Keratinocyte (primary cell): ENCODE measurements around the gene PIR. TPM values are rescaled to one million over a fixed set of nuclear protein-coding genes. Genes with fewer than 3 reads are reported as not detected.

Source experiments
- DNase-seq: peaks from one replicate; pipeline ENCODE4 v3.0.0-alpha.2; 2011; ENCODE audit warnings: low read depth, missing footprints, low spot score
- FAIRE-seq: peaks from 2 replicates; lab custom pipeline; 2011; peaks lifted over from hg19 to GRCh38; lab: Jason Lieb, UNC
- H2AFZ ChIP-seq: 2 replicates; pipeline ENCODE4 v1.6.0; 2012; ENCODE audit warnings: low read length, control low read depth, inconsistent platforms; ENCODE audit not compliant: control insufficient read depth
- H3K27ac ChIP-seq: 2 replicates; pipeline ENCODE4 v1.5.1; 2011; ENCODE audit warnings: low read length; ENCODE audit not compliant: control insufficient read depth, insufficient read depth
- H3K27me3 ChIP-seq: 3 replicates; pipeline ENCODE4 v1.6.0; 2011; ENCODE audit warnings: low read length; ENCODE audit not compliant: control insufficient read depth, insufficient read depth; ENCODE audit errors: extremely low read depth
- H3K36me3 ChIP-seq, 2 experiments: 2 replicates in 1 of 2; 3 replicates in 1 of 2; pipeline ENCODE4 v1.5.1; 2011; ENCODE audit warnings: low read length in 2 of 2, mild to moderate bottlenecking in 1 of 2; ENCODE audit not compliant: control insufficient read depth in 2 of 2, insufficient read depth in 2 of 2; ENCODE audit errors: extremely low read depth in 1 of 2
- H3K4me1 ChIP-seq: 3 replicates; pipeline ENCODE4 v1.5.1; 2011; ENCODE audit warnings: low read length; ENCODE audit not compliant: control insufficient read depth, insufficient read depth; ENCODE audit errors: extremely low read depth
- H3K4me2 ChIP-seq: 3 replicates; pipeline ENCODE4 v1.6.0; 2011; ENCODE audit warnings: low read depth, low read length; ENCODE audit not compliant: control insufficient read depth, insufficient read depth; ENCODE audit errors: extremely low read depth
- H3K4me3 ChIP-seq, 3 experiments: fragments of 200-600 bp in 1 of 3; sonication (generic) in 1 of 3; 2 replicates in 2 of 3; 3 replicates in 1 of 3; pipeline ENCODE4 v1.5.1; 2011 to 2016; ENCODE audit warnings: low read length in 3 of 3, mild to moderate bottlenecking in 3 of 3, control low read depth in 2 of 3, inconsistent platforms in 1 of 3, low read depth in 1 of 3, mixed read lengths in 1 of 3, mixed run types in 1 of 3, moderate library complexity in 1 of 3; ENCODE audit not compliant: control insufficient read depth in 2 of 3, insufficient read depth in 2 of 3; ENCODE audit errors: extremely low read depth in 1 of 3
- H3K79me2 ChIP-seq: 2 replicates; pipeline ENCODE4 v1.6.0; 2012; ENCODE audit warnings: low read length; ENCODE audit not compliant: control insufficient read depth, insufficient read depth
- H3K9ac ChIP-seq: 3 replicates; pipeline ENCODE4 v1.6.0; 2011; ENCODE audit warnings: low read length; ENCODE audit not compliant: control insufficient read depth, insufficient read depth; ENCODE audit errors: extremely low read depth
- H3K9me1 ChIP-seq: 3 replicates; pipeline ENCODE4 v1.6.0; 2011; ENCODE audit warnings: low read length; ENCODE audit not compliant: control insufficient read depth, insufficient read depth; ENCODE audit errors: extremely low read depth
- H3K9me3 ChIP-seq: 2 replicates; pipeline ENCODE4 v1.5.1; 2012; ENCODE audit warnings: low read depth, low read length; ENCODE audit not compliant: control insufficient read depth
- H4K20me1 ChIP-seq: 3 replicates; pipeline ENCODE4 v1.6.0; 2011; ENCODE audit warnings: low read length; ENCODE audit not compliant: control insufficient read depth, insufficient read depth; ENCODE audit errors: extremely low read depth
- CTCF ChIP-seq, 3 experiments: IDR thresholded peaks in 1 of 3; conservative IDR thresholded peaks in 1 of 3; optimal IDR thresholded peaks in 1 of 3; 2 replicates in 2 of 3; 3 replicates in 1 of 3; pipeline versions ENCODE3 to v1.5.1; 2011; ENCODE audit warnings: low read length in 3 of 3, mild to moderate bottlenecking in 3 of 3, moderate library complexity in 2 of 3, control low read depth in 1 of 3, inconsistent platforms in 1 of 3; ENCODE audit not compliant: insufficient read depth in 2 of 3; ENCODE audit errors: extremely low read depth in 1 of 3
- EZH2 ChIP-seq: IDR thresholded peaks from one replicate; pipeline ENCODE4 v1.6.1; 2012; ENCODE audit warnings: inconsistent platforms, mild to moderate bottlenecking, low read length, moderate library complexity
- dilution Hi-C: fragments of 300-500 bp; cut with MboI; formaldehyde crosslinking; loops from one replicate; pipeline ENCODE4 v1.7.0; 2020; ENCODE audit warnings: low sequenced_read_pairs; ENCODE audit not compliant: extremely low pct_ligation_motif_present
- polyA minus RNA-seq, 3 experiments: library from RNA; depleted of rRNA, polyadenylated mRNA; stranded (reverse); fragments of >200 nt; gene quantifications; 1 replicate in 1 of 3; 2 replicates in 1 of 3; 3 replicates in 1 of 3; pipeline ENCODE4 v1.2.3, GENCODE V29; 2011
- polyA plus RNA-seq, 5 experiments: library from polyadenylated mRNA; depleted of rRNA in 3 of 5; stranded (reverse) in 3 of 5; stranded (forward) in 1 of 5; unstranded in 1 of 5; fragments of >200 nt; gene quantifications; 1 replicate in 1 of 5; 2 replicates in 3 of 5; 3 replicates in 1 of 5; pipeline versions ENCODE4 v1.2.1 to v1.2.3, GENCODE V29; 2011 to 2012; ENCODE audit warnings: missing spikeins in 2 of 5, low read depth in 1 of 5, low replicate concordance in 1 of 5

Gene PIR
- 17.5 to 23.2 TPM (median 20.2 TPM) in 3 replicates for polyA plus RNA-seq
- 16.3 TPM for polyA plus RNA-seq (2011; ENCODE audit: low read depth)
- polyA plus RNA-seq (2011; cell fraction: cytosol; rRNA removed), result 17.8 and 26.2 TPM in 2 replicates
- polyA plus RNA-seq (2011; cell fraction: nucleus; rRNA removed), result 13.3 and 14.2 TPM in 2 replicates
- 18.8 and 18.9 TPM in 2 replicates for polyA plus RNA-seq (2012; ENCODE audit: low replicate concordance)
- polyA minus RNA-seq, result 4.9 to 9.0 TPM (median 8.4 TPM) in 3 replicates
- 7.3 TPM for polyA minus RNA-seq (2011; cell fraction: cytosol; rRNA and poly(A)+ RNA removed)
- polyA minus RNA-seq (2011; cell fraction: nucleus; rRNA and poly(A)+ RNA removed), result 3.3 and 7.4 TPM in 2 replicates

- H3K4me1 ChIP-seq, result peaks cover 18% of the 10 kb centered on the region
- H3K9me3 ChIP-seq, result no peaks in the 10 kb centered on the region
- H3K27me3 ChIP-seq, result no peaks in the 10 kb centered on the region
- H3K27ac ChIP-seq, result peak within 1 kb of the TSS; percentile 67
- H3K4me2 ChIP-seq, result peak within 1 kb of the TSS; percentile 88
- H3K36me3 ChIP-seq, result no peaks in the 10 kb centered on the region
- peak within 1 kb of the TSS; percentile 79 for H2AFZ ChIP-seq
- H3K9me1 ChIP-seq, result no peaks in the 10 kb centered on the region
- H3K79me2 ChIP-seq, result no peaks in the 10 kb centered on the region
- dilution Hi-C loops, result no loop called here
- FAIRE-seq (peak; percentile 9), DNase-seq (no peak)
- H3K9ac ChIP-seq, result peak within 1 kb of the TSS; percentile 60
- H4K20me1 ChIP-seq, result no peaks in the 10 kb centered on the region
- peak within 1 kb of the TSS; percentile 43 to 65 (median 63) for H3K4me3 ChIP-seq
- TF ChIP-seq CTCF (optimal IDR thresholded peaks at IDR 0.05 in 1 of 3, IDR thresholded peaks at IDR 0.05 in 1 of 3, conservative IDR thresholded peaks at IDR 0.05 in 1 of 3; ENCODE audit: extremely low read depth in 1 of 3, insufficient read depth in 2 of 3, low read length in 3 of 3) (peak; percentile 47 to 79 (median 52)), EZH2 (no peak)
Measured at GRCh38 chrX:15493118-15493962, at the start of gene PIR. PIR (minus strand) TSS chrX:15493333; CDS start chrX:15491257, 2,076 bp downstream.

- no peaks in the 10 kb centered on the region for H3K9me1 ChIP-seq
- dilution Hi-C loops, result no loop called here
- no peak overlapping the region for H3K9ac ChIP-seq
- H3K4me2 ChIP-seq, result no peak overlapping the region
- H3K9me3 ChIP-seq, result no peaks in the 10 kb centered on the region
- H3K79me2 ChIP-seq, result no peaks in the 10 kb centered on the region
- FAIRE-seq (no peak), DNase-seq (no peak)
- H2AFZ ChIP-seq, result no peak overlapping the region
- H4K20me1 ChIP-seq, result no peaks in the 10 kb centered on the region
- H3K27me3 ChIP-seq, result no peaks in the 10 kb centered on the region
- H3K36me3 ChIP-seq, result no peaks in the 10 kb centered on the region
- no peak overlapping the region for H3K4me3 ChIP-seq
- peaks cover 5% of the 10 kb centered on the region for H3K4me1 ChIP-seq
- no peak for TF ChIP-seq CTCF (optimal IDR thresholded peaks at IDR 0.05 in 1 of 3, IDR thresholded peaks at IDR 0.05 in 1 of 3, conservative IDR thresholded peaks at IDR 0.05 in 1 of 3; ENCODE audit: extremely low read depth in 1 of 3, insufficient read depth in 2 of 3, low read length in 3 of 3)
- TF ChIP-seq EZH2, result no peak
- no peak overlapping the region for H3K27ac ChIP-seq
Measured at GRCh38 chrX:15530318-15530717, 37.2 kb upstream of the PIR start.
